GM13976 (cell line): ENCODE measurements around the gene TMX4.
A peak's percentile ranks its signal among the peaks of the same experiment; 100 is the strongest.

Experiments used
- DNase-seq: peaks from one replicate; pipeline ENCODE4 v3.0.0; 2012; ENCODE audit warnings: low spot score
- in situ Hi-C: fragments of 300-500 bp; cut with MboI; formaldehyde crosslinking; loops from one replicate; pipeline ENCODE4 v1.12.0; 2022; ENCODE audit warnings: low sequenced_read_pairs, mixed read lengths, inconsistent platforms; ENCODE audit not compliant: unreplicated experiment
- TF ChIP-seq, protein P1 (sequence below): IDR thresholded peaks from 2 replicates; pipeline ENCODE4 v1.5.1; 2012; ENCODE audit warnings: borderline replicate concordance, mild to moderate bottlenecking; ENCODE audit not compliant: insufficient read depth; ENCODE audit errors: extremely low read depth, missing control alignments, control extremely low read depth

TMX4 gene

DNA sequence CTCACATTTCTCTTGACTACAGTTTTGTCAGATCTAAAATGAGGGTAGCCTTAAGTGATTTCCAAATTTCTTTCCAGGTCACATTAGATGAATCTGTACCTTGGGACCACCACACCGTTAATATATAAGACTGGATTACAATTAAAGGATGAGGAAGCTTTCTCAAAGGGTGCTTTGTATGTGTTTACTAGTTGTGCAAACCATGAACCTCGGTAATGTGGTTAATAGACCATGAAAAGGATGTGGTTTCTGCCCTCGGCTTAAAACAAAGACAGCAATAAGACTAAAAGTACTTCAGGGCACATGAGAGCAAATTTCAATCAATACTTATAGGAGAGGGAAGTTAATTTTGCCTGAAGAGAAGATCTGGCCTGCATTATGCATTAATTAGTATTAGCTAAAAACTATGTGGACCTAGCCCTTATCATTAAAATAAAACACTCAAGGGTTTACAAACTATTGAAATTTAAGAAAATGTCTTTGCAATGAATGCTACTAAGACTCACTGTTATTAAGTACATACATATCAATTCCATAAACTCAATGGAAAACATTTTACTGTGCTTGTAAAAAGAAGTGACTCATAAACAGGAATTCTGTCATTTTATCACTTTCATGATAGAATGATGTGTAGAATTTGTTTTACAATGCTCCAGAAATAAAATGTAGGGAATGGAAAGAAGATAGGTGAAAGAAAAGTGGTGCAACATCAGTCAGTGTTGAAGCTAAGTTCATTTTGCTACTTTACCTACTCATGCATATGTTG lies 936 bp upstream of the TMX4 start:
- peak; percentile 23 for DNase-seq

DNA sequence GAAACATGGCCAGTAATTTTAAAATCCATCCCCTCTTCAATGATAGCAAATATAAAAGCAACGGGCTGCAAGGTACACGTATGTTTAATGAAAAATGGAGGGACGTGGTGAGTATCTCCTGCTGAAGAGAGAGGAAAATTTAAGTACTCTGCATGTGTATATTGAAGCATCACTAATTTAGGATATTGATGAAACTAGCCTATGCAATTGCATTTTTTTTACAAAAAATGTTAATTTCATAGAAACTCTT lies 362 bp upstream of the TMX4 start:
- DNase-seq, result no peak
- TF ChIP-seq, protein P1, sequence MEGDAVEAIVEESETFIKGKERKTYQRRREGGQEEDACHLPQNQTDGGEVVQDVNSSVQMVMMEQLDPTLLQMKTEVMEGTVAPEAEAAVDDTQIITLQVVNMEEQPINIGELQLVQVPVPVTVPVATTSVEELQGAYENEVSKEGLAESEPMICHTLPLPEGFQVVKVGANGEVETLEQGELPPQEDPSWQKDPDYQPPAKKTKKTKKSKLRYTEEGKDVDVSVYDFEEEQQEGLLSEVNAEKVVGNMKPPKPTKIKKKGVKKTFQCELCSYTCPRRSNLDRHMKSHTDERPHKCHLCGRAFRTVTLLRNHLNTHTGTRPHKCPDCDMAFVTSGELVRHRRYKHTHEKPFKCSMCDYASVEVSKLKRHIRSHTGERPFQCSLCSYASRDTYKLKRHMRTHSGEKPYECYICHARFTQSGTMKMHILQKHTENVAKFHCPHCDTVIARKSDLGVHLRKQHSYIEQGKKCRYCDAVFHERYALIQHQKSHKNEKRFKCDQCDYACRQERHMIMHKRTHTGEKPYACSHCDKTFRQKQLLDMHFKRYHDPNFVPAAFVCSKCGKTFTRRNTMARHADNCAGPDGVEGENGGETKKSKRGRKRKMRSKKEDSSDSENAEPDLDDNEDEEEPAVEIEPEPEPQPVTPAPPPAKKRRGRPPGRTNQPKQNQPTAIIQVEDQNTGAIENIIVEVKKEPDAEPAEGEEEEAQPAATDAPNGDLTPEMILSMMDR, result no peak
- in situ Hi-C loops, result no loop called here

More for the DNA sequence above, 936 bp upstream of the TMX4 start:
- in situ Hi-C loops, result no loop called here
- TF ChIP-seq, protein P1, result no peak

DNA sequence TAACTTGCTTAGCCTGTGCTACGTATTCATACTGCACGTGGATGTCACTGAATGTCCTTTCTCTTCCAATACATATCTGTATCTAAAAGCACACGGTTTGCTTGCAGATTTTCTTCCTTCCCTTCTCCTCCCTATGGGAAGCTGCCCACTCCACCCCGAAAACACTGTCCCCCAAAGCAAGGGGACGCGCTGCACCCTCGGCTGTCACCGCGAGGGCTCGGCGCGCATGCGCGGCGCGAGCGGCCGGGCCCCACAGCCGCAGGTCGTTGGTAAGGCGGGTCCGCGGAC lies 659 bp downstream of the TMX4 start:
- DNase-seq, result peak; percentile 84
- TF ChIP-seq, protein P1, result no peak
- in situ Hi-C loops, result no loop called here

DNA sequence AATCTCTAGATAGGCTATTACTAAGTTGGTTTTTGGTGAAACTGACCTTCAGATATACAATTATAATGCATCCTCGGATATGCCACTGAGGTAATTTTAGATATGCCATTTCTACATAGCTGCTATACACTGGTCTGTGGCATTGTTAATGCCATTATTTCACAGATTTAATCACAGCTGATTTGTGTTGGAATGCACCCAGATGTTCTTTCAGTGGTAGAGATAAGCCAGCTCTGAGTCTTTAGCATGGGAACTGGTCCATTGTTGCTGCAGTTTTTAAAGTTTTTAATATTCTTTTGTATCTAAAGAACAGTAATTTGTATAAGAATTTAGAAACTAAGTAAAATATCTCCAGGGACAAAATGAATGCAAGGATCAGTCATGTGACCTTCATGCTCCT lies 6.8 kb downstream of the TMX4 start:
- DNase-seq, result no peak
- in situ Hi-C loops, result no loop called here

DNA sequence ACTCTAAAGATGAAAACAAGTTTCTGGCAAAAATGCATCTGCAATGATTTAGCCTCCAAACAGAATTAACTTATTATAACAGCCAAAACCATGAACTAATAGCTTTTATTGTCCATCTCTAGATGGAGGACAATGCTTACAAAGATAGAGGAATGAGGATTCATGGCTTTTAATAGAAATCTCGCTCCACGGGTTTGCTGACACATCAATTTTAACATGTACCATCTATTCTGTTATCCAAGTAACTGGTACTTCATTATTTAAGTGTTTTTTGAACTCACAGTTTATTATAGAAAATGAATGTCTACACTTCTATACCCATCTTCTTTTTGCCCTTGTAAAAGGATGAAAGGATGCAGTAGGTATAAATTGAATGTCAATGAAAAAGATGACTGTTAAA lies 10.8 kb downstream of the TMX4 start:
- TF ChIP-seq, protein P1, result no peak
- in situ Hi-C loops, result no loop called here
- no peak for DNase-seq

More for the DNA sequence above, 6.8 kb downstream of the TMX4 start:
- TF ChIP-seq, protein P1, result no peak

DNA sequence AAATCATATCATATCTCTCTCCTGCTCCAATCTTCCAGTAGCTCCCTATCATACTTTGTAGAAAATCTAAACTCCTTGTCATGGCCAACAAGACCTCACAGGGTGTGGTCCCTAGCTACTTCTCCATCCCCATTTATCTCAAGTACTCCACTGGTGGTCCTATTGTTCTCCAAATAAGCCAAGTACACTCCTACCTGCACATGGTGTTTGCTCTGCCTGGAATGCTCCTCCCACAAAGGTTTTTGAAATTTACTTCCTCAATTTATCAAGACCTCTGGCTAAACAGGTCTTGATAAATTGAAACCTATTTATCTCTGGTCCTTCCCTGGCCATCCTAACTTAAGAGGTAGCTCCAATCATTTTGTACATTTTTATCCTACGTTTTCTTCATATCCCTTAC lies 12.1 kb downstream of the TMX4 start:
- TF ChIP-seq, protein P1, result no peak
- DNase-seq, result no peak
- in situ Hi-C loops, result no loop called here
